CD4-positive, alpha-beta T cell treated with Interleukin-10 for 1 hour (primary cell): ENCODE data around the gene ACSL6.

Source experiments
- DNase-seq: peaks from one replicate; pipeline ENCODE4 v3.0.0-alpha.2; 2020

Gene ACSL6

DNA sequence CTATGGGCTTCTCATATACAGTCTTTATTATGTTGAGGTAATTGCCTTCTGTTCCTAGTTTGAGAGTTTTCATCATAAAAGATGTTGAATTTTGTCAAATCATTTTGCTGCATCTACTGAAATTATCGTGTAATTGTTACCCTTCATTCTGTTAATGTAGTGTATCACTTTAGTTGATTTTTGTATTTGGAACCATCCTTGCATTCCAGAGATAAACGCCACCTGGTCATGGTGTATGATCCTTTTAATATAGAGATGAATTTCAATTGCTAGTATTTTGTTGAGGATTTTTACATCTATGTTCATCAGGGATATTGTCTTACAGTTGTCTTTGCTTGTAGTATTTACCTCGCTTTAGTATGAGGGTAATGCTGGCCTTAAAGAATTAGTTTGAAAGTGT lies 85.3 kb downstream of the ACSL6 start:
- no peak for DNase-seq

DNA sequence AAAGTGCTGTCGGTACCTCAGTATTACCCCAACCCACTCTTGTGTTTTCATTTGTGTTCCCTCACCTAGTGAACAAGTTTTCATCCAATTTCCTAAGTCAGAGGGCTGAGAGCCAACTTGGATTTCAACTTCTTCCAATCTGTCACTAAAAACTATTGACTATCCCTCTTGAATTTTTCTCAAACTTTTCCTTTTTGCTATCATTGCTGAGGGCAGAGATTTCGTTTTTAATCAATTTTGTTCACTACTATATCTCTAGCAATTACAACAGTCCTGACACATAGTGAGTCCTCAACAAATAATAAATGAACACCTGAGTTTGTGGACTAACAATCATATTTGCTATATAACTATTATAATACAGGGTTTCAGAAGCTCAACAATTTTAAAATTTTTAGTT lies 95.0 kb downstream of the ACSL6 start:
- DNase-seq = no peak

GRCh38 chr5:131914472-131914871 lies 97.0 kb downstream of the ACSL6 start:
- DNase-seq = no peak

DNA sequence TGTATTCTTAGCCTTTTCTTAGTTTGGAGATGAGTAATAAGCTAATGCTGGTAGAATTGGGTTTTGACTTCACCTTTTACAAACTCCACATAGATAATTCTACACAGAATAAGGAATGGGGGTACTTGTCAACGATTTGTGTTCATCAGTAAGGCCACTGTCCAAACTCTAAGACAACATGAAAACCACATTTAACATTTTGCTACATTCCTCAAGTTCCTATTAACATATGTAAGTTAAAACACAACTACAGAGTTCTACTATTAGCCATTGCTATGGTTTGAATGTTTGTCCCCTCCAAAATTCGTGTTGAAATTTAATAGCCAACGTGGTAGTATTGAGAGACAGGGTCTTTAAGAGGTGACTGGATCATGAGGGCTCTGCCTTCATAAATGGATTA lies 97.9 kb downstream of the ACSL6 start:
- DNase-seq = no peak

DNA sequence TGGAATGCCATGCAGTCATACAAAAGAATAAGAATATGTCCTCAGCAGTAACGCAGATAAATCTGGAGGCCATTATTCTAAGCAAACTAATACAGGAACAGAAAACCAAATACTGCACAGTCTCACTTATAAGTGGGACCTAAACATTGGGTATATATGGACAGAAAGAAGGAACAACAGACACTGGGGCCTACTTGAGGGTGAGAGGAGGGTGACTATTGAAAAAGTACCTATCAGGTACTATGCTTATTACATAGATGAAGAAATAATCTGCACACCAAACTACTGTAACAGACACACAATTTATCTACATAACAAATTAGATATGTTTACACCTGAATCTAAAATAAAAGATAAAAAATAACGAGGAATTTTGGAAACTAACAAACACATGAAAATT lies 104.8 kb downstream of the ACSL6 start:
- no peak for DNase-seq

DNA sequence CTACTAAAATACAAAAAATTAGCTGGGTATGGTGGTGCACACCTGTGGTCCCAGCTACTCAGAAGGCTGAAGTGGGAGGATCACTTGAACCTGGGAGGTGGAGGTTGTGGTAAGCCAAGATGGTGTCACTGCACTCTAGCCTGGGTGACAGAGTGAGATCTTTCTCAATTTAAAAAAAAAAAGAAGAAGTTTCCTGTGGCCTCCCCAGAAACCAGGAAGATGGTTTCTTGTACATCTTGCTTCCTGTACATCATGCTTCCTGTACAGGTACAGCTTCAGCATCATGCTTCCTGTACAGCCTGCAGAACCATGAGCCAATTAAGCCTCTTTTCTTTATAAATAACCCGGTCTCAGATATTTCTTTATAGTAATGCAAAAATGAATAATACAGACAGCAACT lies 109.2 kb downstream of the ACSL6 start:
- peak; percentile 22 for DNase-seq
